Neural crest cell (in vitro differentiated cells): Measurements from ENCODE around the gene SWAP70. TPM values are rescaled to one million over a fixed set of nuclear protein-coding genes. Genes with fewer than 3 reads are reported as not detected.
A peak's percentile ranks its signal among the peaks of the same experiment; 100 is the strongest.

ENCODE experiments used
- DNase-seq: peaks from one replicate; pipeline ENCODE4 v3.0.0; 2021; ENCODE audit warnings: low read depth, mixed read lengths, low spot score
- H3K27ac Mint-ChIP-seq: one replicate; pipeline ENCODE4 v1.8.0; 2021; ENCODE audit warnings: mild to moderate bottlenecking, mixed read lengths; ENCODE audit not compliant: unreplicated experiment
- H3K27me3 Mint-ChIP-seq: 2 replicates; pipeline ENCODE4 v1.8.0; 2021; ENCODE audit warnings: low read depth, mild to moderate bottlenecking, mixed read lengths
- H3K36me3 Mint-ChIP-seq: 2 replicates; pipeline ENCODE4 v1.8.0; 2021; ENCODE audit warnings: low read depth, mild to moderate bottlenecking, mixed read lengths
- H3K4me1 Mint-ChIP-seq: 2 replicates; pipeline ENCODE4 v1.8.0; 2021; ENCODE audit warnings: mixed read lengths
- H3K4me3 Mint-ChIP-seq: one replicate; pipeline ENCODE4 v1.8.0; 2021; ENCODE audit warnings: mild to moderate bottlenecking, mixed read lengths
- H3K9me3 Mint-ChIP-seq: 2 replicates; pipeline ENCODE4 v1.8.0; 2021; ENCODE audit warnings: mixed read lengths
- total RNA-seq: library from RNA; stranded (reverse); gene quantifications from 2 replicates; pipeline ENCODE4 v1.2.1, GENCODE V29; 2021
- TF ChIP-seq, protein P1 (sequence below): fragments of 200-600 bp; sonication (generic); conservative IDR thresholded peaks from 2 replicates; pipeline ENCODE4 v1.5.0; 2021; ENCODE audit warnings: antibody characterized with exemption, mild to moderate bottlenecking

Gene SWAP70
- total RNA-seq, 1 donor from 2014 or later, result 18.1 TPM

DNA sequence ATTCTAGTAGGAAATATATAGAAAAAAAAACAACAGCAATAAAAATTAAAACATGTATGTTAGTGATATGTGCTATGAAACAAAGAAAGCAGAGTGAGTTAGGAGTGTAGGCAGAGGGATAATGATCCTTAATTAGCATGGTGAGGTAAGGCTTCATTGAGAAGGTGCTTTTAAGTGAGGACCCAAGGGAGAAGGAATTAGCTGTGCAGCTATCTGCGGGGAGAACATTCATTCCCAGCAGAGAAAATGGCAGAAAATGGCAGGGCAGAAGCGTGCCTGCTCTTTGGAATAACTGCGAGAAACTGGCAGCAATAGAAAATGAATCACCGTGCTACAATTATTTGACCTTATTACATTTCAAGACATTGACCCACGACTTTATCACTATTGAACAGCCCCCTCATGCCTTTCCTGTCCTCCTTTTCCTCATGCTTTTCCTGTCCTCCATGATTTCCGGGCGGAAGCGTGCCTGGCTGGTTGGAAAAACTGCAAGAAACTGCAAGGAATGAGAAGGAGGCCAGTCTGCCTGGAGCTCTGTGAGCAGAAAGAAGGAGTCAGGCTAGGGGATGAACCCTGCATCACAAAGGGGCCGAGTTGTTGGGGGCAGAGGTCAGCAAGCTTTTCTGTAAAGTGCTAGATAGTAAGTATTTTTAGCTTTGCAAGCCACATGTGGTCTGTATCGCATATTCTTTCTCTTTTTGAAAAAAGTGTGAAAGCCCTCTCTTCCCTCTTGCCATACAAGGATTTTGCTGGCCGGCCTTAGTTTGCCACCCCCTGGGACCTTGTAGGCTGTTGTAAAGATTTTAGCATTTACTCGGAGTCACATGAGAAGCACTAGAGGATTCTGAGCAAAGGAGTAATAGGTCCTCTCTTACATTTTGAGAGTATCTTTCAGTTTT lies 37.1 kb upstream of the SWAP70 start:
- Mint-ChIP-seq H3K27ac (peak overlapping the region; percentile 92), H3K4me3 (peak overlapping the region; percentile 22), H3K4me1 (peaks cover 35% of the 10 kb centered on the region), H3K36me3 (no peaks in the 10 kb centered on the region), H3K9me3 (no peaks in the 10 kb centered on the region), H3K27me3 (no peaks in the 10 kb centered on the region)
- DNase-seq, result peak; percentile 24
- TF ChIP-seq, protein P1, sequence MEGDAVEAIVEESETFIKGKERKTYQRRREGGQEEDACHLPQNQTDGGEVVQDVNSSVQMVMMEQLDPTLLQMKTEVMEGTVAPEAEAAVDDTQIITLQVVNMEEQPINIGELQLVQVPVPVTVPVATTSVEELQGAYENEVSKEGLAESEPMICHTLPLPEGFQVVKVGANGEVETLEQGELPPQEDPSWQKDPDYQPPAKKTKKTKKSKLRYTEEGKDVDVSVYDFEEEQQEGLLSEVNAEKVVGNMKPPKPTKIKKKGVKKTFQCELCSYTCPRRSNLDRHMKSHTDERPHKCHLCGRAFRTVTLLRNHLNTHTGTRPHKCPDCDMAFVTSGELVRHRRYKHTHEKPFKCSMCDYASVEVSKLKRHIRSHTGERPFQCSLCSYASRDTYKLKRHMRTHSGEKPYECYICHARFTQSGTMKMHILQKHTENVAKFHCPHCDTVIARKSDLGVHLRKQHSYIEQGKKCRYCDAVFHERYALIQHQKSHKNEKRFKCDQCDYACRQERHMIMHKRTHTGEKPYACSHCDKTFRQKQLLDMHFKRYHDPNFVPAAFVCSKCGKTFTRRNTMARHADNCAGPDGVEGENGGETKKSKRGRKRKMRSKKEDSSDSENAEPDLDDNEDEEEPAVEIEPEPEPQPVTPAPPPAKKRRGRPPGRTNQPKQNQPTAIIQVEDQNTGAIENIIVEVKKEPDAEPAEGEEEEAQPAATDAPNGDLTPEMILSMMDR, result no peak

DNA sequence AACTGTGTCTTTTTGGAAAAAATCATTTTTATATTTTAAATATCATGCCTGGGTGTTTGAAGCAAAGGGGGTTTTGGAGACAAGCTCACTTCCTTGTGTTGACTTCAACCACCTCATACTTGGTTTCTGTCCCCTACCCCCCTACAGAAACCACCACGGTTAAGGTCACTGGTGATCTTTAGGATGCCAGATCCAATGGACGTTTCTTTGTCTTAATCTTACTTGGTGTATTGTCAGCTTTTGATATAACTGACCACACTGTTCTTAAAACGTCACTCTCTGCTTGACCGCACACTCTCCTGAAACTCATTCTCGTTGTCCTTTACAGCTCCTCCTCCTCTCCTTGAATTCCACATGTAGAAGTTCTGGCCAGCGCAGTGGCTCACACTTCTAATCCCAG lies 34.8 kb upstream of the SWAP70 start:
- Mint-ChIP-seq H3K4me1 (peaks cover 30% of the 10 kb centered on the region), H3K4me3 (no peak overlapping the region), H3K9me3 (peaks cover 7% of the 10 kb centered on the region), H3K27ac (no peak overlapping the region), H3K27me3 (no peaks in the 10 kb centered on the region), H3K36me3 (peaks cover 5% of the 10 kb centered on the region)
- TF ChIP-seq, protein P1, result no peak
- no peak for DNase-seq

DNA sequence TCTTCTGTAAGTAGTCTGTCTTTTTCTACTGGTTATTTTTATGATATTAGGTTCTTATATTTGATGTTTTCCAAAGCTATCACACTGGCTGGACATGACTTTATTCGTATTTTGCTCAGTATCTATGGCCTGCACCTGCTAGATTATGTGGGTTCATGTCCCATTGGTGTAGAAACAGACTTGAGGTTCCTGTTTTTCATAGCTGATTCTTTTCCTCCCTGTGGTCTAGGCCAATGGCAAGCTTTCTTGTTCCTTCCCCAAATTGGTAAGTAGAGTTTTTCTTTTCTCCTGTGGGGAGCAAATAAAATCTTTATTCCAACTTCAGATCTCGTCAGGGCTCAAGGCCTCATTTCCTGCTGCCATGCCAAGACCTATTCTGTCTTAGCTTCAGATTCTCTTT lies 30.2 kb upstream of the SWAP70 start:
- Mint-ChIP-seq H3K9me3 (peaks cover 7% of the 10 kb centered on the region), H3K36me3 (peaks cover 5% of the 10 kb centered on the region), H3K4me3 (no peak overlapping the region), H3K27ac (no peak overlapping the region), H3K4me1 (no peaks in the 10 kb centered on the region), H3K27me3 (no peaks in the 10 kb centered on the region)
- TF ChIP-seq, protein P1, result no peak
- DNase-seq, result no peak

DNA sequence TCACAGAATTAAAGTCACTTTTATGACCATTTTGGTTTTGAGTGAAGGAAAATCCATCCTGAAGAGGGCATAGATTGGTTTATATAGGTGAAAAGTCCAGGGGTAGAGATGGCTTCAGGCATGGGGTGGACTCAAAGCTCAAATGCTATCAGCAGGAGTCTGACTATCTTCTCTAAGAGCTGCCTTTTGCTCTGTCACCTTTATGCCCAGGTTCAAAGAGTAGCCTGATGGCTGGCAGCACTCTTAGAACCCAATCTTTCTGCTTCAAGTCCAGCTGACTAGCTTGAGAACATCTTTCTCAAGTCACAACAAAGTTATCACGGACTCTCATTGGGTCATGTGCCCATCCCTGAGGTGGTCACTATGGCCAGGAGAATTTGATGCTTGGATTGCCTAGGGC lies 27.2 kb upstream of the SWAP70 start:
- no peaks in the 10 kb centered on the region for H3K27me3 Mint-ChIP-seq
- no peak overlapping the region for H3K27ac Mint-ChIP-seq
- no peaks in the 10 kb centered on the region for H3K4me1 Mint-ChIP-seq

DNA sequence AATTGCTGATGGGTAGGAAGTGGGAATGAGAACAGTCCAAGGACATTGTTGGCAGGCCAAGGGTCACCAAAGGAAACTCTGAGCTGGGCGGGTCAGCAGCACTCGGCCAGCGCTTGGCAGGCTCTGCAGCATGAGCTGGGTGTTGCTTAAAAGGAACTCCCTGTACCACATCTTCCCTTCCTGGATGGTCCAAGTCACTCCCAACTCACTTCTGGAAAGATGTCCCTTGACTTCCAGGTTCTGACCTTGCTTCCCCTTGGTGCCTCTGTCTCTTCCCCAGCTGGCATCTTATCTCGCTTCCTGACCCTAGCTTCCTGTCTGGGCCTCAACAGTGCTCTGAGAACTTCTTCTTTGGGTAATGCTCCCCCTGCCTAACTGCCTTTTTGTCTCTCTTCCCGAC lies 24.8 kb upstream of the SWAP70 start:
- no peak for DNase-seq
- H3K36me3 Mint-ChIP-seq, result no peaks in the 10 kb centered on the region
- no peak overlapping the region for H3K27ac Mint-ChIP-seq
- H3K27me3 Mint-ChIP-seq, result no peaks in the 10 kb centered on the region
- no peak overlapping the region for H3K4me3 Mint-ChIP-seq
- no peaks in the 10 kb centered on the region for H3K9me3 Mint-ChIP-seq
- no peaks in the 10 kb centered on the region for H3K4me1 Mint-ChIP-seq
- TF ChIP-seq, protein P1, result no peak

More for the DNA sequence above, 27.2 kb upstream of the SWAP70 start:
- H3K36me3 Mint-ChIP-seq, result peaks cover 5% of the 10 kb centered on the region
- no peak for DNase-seq
- TF ChIP-seq, protein P1, result no peak
- no peak overlapping the region for H3K4me3 Mint-ChIP-seq
- H3K9me3 Mint-ChIP-seq, result peaks cover 7% of the 10 kb centered on the region
